ENCODE measurements around the gene WNT7B.
"Not testable (repeated sequence)": the region's sequence is repeated elsewhere in the genome, so short reads cannot be mapped to it uniquely, and the experiment has no call there.

The WNT7B gene

DNA sequence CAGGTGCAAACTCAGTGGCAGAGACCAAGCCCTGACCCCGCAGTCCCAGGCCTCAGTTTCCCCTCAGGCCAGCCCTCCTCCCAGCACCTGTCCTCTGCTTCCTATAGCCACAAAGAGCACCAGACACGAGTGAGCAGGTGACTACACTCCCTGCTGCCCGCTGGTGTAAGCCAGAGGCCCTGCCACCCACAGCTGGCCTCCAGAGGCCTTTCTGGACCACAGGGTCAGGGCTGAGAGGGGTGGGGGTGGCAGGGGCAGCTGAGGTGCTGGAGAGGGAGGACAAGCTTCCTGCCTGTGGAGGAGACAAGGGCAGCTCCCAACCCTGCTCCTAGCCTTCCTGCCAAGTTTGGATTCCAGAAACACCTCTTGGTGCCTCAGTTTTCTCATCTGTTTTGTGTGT, 31.3 kb upstream of the WNT7B start:
- DNase-seq (ENCODE audit: low spot score): no peak

- DNase-seq (ENCODE audit: low spot score): no peak
These were observed 30.9 kb upstream of the WNT7B start for GRCh38 chr22:46007848-46008261.

GRCh38 chr22:46007003-46007847, 30.3 kb upstream of the WNT7B start:
- DNase-seq (ENCODE audit: low spot score): no peak

DNA sequence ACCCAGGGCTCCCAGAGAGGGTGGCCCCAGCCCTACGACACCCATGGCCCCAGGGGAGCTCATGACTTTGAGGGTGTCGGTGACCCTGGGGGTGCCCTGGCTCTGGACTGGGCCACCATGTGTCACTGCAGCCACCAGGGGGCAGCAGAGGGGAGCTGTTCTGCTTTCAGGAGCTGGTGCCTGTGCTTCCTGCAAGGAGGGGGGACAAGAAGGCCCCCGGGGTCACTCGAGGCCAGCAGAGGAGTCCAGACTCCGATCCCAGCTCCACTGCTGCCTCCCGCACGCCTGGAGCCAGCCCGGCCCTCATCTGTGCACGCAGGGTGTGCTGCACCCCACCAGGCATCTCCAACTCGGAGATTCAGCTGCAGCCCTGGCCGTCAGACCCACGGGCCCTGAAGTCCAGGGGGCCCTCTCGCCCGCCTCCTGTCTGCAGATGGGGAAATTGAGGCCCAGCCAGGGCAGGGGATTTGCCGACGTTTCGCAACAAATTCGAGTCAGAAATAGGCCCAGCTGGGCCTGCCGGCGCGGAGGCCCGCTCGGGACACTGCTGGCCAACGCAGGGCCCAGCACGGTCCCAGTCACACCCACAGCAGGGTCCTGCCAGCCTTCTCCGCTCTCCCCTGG, 29.5 kb upstream of the WNT7B start:
- DNase-seq (ENCODE audit: low spot score): peak; percentile 89

GRCh38 chr22:46005116-46005705, 28.2 kb upstream of the WNT7B start:
- not testable (repeated sequence) for DNase-seq (ENCODE audit: low spot score)

- DNase-seq (ENCODE audit: low spot score): no peak
These were observed 27.3 kb upstream of the WNT7B start for GRCh38 chr22:46004105-46004866.

DNA sequence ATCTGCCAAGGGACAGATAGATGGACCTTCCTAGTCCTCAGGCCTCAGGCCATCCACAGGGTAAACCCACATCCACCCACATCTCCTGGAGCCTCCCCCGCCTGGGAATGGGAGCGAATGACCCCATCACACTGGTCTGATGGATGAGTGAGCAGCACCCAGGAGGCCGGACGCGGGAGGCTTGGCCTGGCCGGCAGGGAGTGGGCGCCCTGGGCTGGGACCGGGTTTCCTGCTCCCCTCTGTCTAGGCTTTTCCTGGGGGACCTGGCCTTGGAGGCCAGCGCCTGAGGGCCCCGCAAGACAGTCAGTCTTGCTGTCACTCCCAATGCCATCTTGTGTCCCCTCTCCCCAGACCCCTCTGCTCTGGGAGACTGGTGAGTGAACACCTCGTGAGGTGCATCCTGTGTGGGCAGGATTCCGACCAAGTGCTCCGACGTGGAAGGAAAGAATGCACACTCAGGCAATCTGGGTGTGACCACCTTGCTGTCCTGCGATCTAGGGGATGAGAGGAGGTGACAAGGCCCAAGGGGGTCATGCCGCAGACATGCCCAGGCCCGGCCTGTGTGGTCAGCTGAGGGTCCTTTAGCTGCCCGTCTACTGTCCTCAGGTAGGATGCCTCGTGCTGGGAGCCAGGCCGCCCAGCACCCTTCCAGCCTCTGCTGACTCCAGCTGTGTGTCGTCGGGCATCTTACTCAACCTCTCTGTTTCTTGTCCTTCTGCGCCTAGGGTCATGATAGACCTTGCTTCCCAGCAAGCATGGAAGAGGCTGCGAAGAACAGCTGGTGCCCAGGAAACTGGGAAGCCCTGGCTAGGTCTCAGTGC, 26.5 kb upstream of the WNT7B start:
- DNase-seq (ENCODE audit: low spot score): no peak

GRCh38 chr22:46002757-46003270, 25.9 kb upstream of the WNT7B start:
- DNase-seq (ENCODE audit: low spot score): no peak

- DNase-seq (ENCODE audit: low spot score): no peak
These were observed 24.6 kb upstream of the WNT7B start for GRCh38 chr22:46001426-46002106.

- no peak for DNase-seq (ENCODE audit: low spot score)
These were observed 24.1 kb upstream of the WNT7B start for GRCh38 chr22:46001046-46001425.

GRCh38 chr22:46000081-46001027, 23.4 kb upstream of the WNT7B start:
- no peak for DNase-seq (ENCODE audit: low spot score)

GRCh38 chr22:45999379-45999971, 22.5 kb upstream of the WNT7B start:
- no peak for DNase-seq (ENCODE audit: low spot score)

DNA sequence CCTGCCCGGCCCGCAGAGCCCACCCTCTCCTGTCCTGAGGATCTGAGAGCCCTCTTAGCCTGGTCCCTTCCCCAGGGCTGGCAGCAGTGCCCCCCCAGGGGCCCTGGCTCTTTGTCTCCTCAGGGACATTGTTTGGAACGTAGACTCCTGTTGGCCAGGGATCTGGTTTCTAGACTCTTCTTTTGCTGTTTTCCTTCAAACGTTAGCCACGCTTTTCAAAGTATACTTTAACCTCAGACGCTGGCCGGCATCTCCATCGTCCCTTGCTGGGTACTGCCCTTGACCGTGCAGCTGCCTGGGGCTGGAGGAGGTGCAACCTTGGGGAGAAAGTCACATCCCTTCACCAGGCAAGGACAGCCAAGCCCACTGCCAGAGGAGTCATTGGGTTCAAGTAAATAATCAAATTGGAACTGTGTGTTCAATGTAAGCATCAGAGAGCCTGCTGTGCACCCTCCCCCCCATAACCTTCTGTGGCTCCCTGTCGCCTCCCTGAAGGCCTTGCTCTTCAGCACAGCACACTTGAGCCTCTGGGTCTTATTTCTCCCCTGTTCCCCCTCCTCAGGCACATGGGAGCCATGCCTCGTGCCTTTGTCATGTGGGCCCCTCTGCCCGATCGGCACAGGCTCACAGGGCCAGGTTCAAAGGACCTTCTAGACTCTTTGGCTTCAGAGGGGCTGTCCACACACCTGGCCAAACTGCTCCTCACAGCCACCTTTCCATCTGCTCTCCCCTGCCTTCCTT, 21.8 kb upstream of the WNT7B start:
- no peak for DNase-seq (ENCODE audit: low spot score)

GRCh38 chr22:45997777-45998637, 21.0 kb upstream of the WNT7B start:
- no peak for DNase-seq (ENCODE audit: low spot score)

- DNase-seq (ENCODE audit: low spot score): no peak
These were observed 20.3 kb upstream of the WNT7B start for GRCh38 chr22:45997077-45997776.

GRCh38 chr22:45996241-45997076, 19.5 kb upstream of the WNT7B start:
- DNase-seq (ENCODE audit: low spot score): no peak

Measured in germinal center (tissue), 1 donor.